AG10803 (cell line): ENCODE data around the gene KCNN3.

Experiments
- DNase-seq: peaks from one replicate; pipeline ENCODE4 v3.0.0; 2010; ENCODE audit warnings: low read depth
- H3K4me3 ChIP-seq: 2 replicates; pipeline ENCODE4 v1.5.1; 2011; ENCODE audit warnings: mild to moderate bottlenecking, low read length, control low read depth
- CTCF ChIP-seq: conservative IDR thresholded peaks from 2 replicates; pipeline ENCODE4 v1.5.1; 2011; ENCODE audit warnings: mild to moderate bottlenecking, low read length, control low read depth, inconsistent platforms

The KCNN3 gene

GRCh38 chr1:154799188-154799587 is 70.9 kb downstream of the KCNN3 start:
- no peak for TF ChIP-seq CTCF
- no peak overlapping the region for H3K4me3 ChIP-seq
- DNase-seq: no peak

- TF ChIP-seq CTCF: no peak
- DNase-seq: no peak
- H3K4me3 ChIP-seq: no peak overlapping the region
These were observed 71.4 kb downstream of the KCNN3 start for GRCh38 chr1:154798645-154799044.

DNA sequence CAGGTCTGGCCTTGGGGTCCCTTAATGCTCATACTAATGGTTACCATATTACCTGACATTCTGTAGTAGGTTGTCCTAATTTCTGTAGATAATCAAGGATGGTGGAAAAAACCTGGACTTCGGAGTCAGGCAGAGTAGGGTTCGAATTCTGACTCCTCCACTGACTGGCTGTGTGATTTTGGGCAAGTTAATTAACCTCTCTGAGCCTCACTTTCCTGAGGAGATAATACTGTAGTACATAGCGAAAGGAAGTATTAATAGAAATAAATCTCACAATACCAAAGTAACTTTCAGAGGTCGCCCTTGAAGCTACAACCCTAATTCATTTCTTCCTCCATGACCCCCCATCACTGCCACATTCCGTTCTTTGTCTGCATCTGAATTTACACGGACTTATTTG is 72.9 kb downstream of the KCNN3 start:
- no peak for TF ChIP-seq CTCF
- DNase-seq: no peak
- no peak overlapping the region for H3K4me3 ChIP-seq

DNA sequence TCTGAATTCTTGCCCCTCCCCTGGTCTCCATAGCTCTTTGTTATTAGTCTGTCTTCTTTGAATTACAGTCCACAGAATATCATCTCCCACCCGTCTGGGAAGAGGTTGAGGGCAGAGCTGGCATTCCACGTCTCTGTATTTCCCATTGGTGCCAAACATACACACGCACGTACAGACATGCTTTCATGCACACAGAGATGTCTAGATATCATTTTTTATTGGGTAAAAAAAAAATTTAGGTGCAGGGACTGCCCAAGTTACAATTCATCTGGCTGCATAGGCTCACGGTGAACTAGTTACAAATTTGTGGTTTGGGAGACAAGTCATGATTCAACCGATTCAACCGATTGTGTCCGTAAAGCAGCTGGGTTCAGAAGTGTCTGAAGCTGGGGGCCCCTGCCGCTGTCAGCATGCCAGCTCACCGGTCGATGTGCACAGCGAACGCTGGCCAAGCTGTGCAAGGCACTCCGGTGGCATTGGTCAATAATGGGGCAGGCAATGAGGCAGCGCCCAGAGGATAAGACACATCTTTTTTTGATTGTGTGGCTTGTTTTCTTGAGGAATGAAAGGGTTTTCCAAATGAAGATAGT is 73.7 kb downstream of the KCNN3 start:
- no peak for TF ChIP-seq CTCF
- no peak overlapping the region for H3K4me3 ChIP-seq
- DNase-seq: no peak

DNA sequence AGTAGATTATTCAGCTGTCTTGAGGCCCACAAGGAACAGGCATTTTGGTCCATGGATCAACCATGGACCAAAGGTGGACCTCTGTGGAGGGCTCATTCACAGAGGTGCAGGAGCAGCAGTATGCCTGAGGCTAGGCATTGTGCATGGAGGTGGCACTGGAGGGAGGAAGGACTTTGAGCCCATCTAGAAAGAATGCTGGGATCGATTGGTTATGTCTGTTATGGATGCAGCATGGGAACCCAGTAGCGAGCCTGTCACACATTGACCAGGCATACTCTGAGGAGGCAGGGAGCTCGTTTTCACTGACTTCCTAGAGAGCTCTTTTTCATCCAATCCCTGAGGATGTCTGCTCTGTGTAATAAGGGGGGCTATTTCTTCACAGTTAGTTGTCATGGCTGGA is 75.5 kb downstream of the KCNN3 start:
- TF ChIP-seq CTCF: no peak
- H3K4me3 ChIP-seq: no peak overlapping the region
- no peak for DNase-seq

DNA sequence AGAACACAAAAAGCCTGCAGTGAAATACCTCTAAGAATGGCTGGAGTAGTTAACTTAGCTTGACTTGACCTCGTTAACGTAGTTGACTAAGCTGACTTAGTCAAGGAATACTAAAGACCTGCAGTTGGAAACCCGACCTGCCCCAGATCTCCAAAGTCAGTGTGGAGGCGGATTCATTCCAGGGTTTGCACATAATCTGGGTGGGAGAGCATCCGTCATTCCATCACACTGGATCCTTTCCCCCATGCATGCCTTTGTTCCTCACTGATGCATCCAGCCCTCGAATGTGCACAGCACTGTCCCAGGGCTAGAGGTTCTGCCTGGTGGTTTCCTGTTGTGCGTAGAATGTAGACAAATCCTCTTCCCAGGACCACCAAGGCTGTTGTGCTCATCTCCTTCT is 76.4 kb downstream of the KCNN3 start:
- no peak overlapping the region for H3K4me3 ChIP-seq
- no peak for DNase-seq
- TF ChIP-seq CTCF: no peak

DNA sequence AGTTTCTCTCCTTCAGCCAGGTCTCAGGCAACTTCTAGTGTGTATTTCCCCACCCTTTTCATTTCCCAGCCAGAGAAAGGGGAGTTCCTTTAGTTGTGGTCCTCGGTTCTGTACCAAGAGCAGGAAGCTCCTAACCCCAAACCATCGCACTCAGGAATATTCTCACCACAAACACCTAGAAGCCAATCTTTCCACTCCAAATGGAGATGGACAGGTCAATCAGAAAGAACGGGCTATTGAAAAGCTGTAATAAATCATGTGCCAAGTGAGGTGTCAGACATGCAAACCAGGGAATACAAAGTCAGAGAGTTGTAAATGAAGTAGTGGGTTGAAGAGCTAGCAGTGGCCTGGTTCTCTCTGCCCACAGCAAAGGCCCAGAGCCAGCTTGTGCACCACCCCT is 77.2 kb downstream of the KCNN3 start:
- DNase-seq: no peak
- TF ChIP-seq CTCF: no peak

More for the DNA sequence above, 77.2 kb downstream of the KCNN3 start:
- H3K4me3 ChIP-seq: no peak overlapping the region
